Tibial nerve (tissue), 4 donors: ENCODE measurements around the gene EPAS1.
A peak's percentile ranks its signal among the peaks of the same experiment; 100 is the strongest.

Experiments used
- EP300 ChIP-seq, 2 donors: sonication (generic); formaldehyde crosslinking; IDR thresholded peaks; one replicate each; pipeline ENCODE4 v1.6.1; 2017; ENCODE audit warnings: antibody characterized with exemption in 2 of 2, mild to moderate bottlenecking in 1 of 2
- POLR2A ChIP-seq, 2 donors: fragments of 450-650 bp; IDR thresholded peaks; one replicate each; pipeline ENCODE4 v1.6.1; 2017; ENCODE audit warnings: antibody characterized with exemption in 2 of 2, mild to moderate bottlenecking in 2 of 2, moderate library complexity in 2 of 2
- TF ChIP-seq, protein P1 (sequence below), 5 experiments: fragments of 200-600 bp in 3 of 5; fragments of 450-650 bp in 2 of 5; sonication (generic) in 3 of 5; IDR thresholded peaks; one replicate each; pipeline ENCODE4 v1.5.1; 2016 to 2019; ENCODE audit warnings: antibody characterized with exemption in 5 of 5, mild to moderate bottlenecking in 3 of 5, moderate library complexity in 2 of 5

DNA sequence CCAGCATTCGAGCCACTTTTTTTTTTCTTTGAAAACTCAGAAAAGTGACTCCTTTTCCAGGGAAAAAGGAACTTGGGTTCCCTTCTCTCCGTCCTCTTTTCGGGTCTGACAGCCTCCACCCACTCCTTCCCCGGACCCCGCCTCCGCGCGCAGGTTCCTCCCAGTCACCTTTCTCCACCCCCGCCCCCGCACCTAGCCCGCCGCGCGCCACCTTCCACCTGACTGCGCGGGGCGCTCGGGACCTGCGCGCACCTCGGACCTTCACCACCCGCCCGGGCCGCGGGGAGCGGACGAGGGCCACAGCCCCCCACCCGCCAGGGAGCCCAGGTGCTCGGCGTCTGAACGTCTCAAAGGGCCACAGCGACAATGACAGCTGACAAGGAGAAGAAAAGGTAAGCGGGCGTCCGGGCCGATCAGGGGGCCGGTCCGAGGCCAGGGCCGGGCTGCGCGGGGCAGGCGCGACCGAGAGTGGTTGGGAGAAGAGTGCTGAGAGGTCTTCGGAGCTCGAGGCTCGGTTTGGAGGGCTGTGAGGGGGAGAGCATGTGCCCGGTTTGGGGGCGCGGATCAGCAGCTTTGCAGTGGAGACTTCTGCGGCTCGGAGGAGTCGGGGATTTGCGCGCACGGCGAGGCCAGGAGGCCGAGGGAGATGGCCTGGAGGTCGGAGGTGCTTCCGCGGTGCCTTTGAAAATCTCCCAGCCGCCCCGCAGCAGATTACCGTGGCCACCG, 502 bp downstream of the EPAS1 start:
- TF ChIP-seq POLR2A (IDR thresholded peaks at IDR 0.05) (no peak), EP300 (IDR thresholded peaks at IDR 0.05) (peak in 1 of 2 donors; percentile 7)
- TF ChIP-seq, protein P1, sequence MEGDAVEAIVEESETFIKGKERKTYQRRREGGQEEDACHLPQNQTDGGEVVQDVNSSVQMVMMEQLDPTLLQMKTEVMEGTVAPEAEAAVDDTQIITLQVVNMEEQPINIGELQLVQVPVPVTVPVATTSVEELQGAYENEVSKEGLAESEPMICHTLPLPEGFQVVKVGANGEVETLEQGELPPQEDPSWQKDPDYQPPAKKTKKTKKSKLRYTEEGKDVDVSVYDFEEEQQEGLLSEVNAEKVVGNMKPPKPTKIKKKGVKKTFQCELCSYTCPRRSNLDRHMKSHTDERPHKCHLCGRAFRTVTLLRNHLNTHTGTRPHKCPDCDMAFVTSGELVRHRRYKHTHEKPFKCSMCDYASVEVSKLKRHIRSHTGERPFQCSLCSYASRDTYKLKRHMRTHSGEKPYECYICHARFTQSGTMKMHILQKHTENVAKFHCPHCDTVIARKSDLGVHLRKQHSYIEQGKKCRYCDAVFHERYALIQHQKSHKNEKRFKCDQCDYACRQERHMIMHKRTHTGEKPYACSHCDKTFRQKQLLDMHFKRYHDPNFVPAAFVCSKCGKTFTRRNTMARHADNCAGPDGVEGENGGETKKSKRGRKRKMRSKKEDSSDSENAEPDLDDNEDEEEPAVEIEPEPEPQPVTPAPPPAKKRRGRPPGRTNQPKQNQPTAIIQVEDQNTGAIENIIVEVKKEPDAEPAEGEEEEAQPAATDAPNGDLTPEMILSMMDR (IDR thresholded peaks at IDR 0.05): no peak
